LHCN-M2 (cell line): ENCODE results near the gene FBXO47. TPM values are rescaled to one million over a fixed set of nuclear protein-coding genes. Genes with fewer than 3 reads are reported as not detected.

ENCODE experiments used
- DNase-seq: peaks from one replicate; pipeline ENCODE4 v3.0.0-alpha.2; 2012; ENCODE audit warnings: low read depth
- polyA plus RNA-seq: library from polyadenylated mRNA; unstranded; fragments of >200 nt; gene quantifications from one replicate; pipeline ENCODE4 v1.2.1, GENCODE V29; 2012; ENCODE audit warnings: missing spikeins
- total RNA-seq: library from RNA; depleted of rRNA; stranded (reverse); fragments of >200 nt; gene quantifications from 2 replicates; pipeline ENCODE4 v1.2.3, GENCODE V29; 2014; rRNA removed

FBXO47 gene, protein sequence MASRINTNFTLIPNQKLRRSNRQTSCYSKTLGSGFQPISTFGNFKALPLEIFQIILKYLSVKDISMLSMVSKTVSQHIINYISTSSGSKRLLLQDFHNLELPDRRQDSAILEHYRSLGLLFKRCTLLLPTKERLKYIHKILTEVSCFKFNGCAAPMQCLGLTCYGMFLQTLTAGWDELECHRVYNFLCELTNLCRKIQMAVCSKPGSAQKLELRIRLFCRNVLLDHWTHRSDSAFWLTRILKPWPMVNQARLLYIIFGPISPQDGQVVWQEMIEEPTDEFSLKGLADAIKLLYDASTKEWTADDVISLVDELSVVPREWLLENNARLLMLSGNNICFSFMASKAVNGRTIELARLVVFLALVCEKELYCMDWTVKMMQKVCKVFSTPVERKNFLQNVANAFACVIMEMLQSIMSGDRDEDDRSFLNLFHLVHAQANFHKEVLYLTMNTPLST
- total RNA-seq: not detected in 2 replicates
- not detected for polyA plus RNA-seq

DNA sequence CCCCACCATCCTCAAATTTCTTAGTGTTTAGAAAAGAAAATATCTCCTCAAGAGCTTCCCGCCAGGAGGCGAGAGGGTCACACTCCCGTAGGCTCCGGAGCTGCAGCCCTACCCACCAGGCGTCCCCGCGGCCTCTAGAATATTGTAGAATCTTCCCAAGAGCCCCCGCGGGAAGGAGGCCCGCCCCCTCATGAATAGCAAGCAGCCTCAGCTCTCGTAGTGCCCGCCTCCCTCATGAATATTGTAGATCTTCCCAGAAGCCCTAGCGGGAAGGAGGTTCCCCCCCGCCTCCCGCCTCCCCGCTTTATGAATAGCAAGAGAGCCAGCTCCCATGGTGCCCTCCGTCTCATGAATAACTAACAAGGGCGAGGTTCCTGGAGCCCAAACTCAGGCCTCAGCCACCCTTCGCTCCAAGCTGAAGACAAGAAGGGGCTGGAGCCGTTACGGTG, at the start of gene FBXO47:
Gene FBXO47, minus strand, starts transcription at position 114 of the 449 bp plus-strand sequence. CDS start 4,378 bp downstream, outside the sequence.
- no peak for DNase-seq

DNA sequence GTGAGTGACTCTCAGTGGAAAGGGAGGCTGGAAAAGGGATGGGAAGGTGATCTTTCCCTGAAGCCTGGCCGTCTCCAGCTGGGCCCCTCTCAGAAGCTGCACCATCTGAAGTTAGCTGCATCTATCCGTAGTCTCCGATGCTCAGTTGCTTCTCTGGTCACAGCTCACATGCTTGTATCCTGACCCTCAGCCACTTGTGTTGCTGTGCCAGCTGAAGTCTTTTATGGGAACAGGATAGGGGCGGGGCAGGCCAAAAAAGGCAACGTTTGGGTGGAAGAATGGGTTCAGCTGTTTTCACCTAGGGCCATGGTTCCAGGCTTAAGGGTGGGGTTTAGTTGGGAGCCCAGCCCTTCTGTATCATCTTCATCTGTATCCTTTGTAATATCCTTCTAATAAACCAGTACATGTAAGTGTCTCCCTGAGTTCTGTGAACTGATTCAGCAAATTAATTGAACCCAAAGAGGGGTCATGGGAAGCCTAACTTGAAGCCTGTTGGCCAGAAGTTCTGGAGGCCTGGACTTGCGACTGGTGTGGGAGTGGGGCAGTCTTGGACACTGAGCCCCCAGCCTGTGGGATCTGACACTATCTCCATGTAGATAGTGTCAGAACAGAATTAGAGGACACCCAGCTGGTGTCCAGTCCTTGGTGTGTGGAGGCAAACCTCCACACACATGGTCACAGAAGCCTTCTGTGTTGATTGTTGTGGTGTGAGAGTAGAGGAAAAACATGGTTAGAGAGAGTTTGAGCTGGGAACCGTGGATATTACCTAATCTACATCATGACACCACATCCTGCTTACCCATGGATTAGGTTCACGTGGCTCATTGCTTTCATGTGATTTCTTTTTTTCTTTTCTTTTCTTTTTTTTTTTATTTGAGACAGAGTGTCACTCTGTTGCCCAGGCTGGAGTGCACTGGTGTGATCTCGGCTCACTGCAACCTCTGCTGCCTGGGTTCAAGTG, 49.3 kb upstream of the FBXO47 start:
- DNase-seq: peak; percentile 19

DNA sequence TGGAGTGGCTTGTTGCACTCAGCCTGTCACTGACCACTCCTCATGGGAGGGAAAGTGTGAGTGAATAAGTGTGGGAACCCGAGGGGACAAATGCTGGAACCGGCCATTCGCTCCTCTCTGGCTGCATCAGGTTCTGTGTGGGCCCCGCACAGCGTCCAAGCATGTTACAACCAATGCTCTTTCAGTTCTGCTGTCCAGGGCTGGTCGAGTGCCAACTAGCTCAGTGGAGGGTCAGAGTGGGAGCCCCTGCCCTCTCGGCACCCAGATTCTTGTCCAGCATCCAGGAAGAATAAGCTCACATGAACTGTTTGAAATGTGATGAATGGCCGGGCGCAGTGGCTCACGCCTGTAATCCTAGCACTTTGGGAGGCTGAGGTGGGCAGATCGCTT, 48.3 kb upstream of the FBXO47 start:
- DNase-seq: no peak

DNA sequence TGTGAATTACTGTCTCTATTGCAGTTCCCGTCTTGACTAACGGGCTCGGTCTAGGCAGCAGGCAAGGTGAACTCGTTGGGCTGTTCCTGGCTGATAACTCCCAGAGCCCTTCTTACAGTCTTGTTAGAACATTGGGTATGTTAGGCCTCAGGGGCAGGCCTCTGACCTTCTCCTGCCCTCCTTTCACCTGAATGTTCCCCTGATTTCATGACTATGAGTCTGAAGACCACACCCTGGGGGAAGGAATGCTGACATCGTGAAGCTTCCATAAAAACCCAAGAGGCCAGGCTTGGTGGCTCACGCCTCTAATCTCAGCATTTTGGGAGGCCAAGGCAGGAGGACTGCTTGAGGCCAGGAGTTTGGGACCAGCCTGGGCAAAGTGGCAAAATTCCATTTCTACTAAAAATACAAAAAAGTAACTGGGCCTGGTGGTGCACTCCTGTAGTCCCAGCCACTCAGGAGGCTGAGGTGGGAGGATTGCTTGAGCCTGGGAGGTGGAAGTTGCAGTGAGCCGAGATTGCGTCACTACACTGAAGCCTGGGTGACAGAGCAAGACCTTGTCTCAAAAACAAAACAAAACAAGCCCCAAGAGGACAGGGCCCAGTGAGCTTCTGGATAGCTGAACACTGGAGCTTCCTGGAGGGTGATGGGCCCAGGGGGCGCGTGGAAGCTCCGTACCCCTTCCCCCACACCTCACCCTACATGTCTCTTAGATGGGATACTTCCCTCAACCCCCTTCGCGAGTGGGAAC, 47.8 kb upstream of the FBXO47 start:
- no peak for DNase-seq

DNA sequence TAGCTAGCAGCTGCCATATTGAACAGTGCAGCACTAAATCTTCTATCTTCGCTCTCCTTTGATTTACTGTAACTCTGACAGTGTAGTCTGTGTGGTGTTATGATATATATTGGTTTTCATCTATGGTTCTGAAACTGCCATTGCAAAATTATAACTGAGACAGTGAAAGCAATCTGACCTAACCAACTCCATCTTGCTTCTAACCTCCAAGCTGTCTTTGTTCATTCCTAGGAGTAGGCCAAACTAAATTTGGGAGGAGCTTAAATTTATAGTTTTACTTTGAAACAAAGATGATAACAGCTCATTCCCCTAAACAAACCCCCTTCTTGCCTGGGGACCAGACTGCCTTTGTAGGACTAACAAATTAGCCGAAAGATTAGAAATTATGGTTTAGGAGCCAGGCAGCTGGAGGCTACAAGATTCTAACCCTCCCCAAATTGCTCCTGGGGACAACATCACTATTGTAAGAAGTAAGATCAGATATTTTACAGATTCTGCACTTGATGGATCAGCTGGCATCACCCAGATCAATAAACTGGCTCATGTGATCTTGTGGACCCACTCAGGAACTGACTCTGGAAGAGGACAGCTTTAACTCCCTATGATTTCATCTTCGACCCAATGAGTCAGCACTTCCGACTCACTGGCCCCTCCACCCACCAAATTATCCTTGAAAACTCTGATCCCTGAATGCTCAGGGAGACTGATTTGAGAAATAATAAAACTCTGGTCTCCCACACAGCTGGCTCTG, 47.0 kb upstream of the FBXO47 start:
- peak; percentile 33 for DNase-seq

DNA sequence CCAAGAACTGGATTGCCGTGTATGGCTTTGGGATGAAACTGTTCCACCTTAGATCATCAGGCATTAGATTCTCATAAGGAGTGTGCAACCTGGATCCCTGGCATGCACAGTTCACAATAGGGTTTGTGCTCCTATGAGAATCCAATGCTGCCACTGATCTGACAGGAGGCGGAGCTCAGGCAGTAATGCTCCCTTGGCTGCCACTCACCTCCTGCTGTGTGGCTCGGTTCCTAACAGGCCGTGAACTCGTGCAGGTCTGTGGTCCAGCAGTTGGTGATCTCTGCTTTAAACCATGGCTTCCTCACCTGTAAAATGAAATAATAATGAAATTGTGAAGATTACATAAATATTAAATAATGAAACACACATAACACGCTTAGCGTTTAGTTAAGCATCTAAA, 45.5 kb upstream of the FBXO47 start:
- no peak for DNase-seq

DNA sequence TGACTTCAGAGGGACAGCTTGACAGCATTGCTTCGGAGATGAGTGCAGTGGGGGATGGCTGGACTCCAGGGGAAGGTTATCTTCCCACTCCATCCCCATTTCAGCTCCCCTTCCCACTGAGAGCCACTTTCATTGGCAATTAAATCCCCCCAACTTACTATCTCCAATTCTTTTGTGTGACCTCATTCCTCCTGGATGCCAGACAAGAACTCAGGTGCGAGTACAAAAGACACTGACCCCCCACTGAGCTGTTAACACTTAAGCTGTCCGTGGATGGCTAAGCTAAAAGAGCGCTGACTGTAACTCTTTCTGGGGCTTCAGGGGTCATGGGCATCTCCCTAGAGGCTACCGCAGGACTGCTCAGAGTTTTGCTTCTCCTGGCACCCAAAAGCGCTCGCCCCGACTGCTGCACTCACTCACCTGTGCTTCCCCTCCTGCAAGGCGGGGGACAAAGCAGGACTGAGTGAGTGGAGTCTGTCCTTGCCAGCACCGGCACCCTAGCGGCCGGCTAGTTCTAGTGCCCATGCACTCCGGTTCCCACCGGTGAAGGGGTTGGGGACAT, 44.8 kb upstream of the FBXO47 start:
- no peak for DNase-seq

DNA sequence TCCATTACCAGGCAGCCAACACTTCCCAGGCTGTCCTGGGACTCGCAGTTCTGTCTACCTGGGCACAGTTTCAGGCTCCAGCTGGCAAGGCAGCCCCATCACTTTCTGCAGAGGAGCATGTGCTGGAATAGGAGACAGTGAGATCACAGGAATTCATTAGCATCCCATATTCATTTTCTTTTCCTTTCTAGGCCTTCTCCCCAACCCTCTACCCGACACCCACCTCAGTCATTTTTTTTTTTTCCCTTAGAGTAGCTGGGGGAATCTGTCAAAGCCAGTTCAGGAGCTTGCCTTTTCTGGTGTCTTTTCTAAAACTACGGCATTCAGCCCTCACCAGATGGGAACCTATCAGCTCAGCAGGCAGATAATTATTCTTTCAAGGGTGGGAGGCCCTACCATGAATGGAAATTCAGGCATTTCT, 42.4 kb upstream of the FBXO47 start:
- DNase-seq: no peak

DNA sequence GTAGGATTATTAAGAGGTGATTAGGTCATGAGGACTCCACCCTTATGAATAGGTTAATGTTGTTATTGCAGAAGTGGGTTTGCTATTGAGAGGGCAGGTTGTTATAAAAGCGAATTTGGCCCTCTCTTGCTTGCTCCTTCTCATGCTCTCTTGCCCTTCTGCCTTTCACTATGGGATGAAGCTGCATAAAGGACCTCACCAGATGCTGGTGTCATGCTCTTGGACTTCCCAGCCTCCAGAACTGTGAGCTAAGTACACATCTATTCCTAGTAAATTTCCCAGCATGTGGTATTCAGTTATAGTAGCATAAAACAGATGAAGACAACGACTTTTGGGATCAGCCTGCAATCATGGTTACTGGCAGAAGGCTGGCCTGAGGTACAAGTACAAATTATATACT, 41.4 kb upstream of the FBXO47 start:
- no peak for DNase-seq

DNA sequence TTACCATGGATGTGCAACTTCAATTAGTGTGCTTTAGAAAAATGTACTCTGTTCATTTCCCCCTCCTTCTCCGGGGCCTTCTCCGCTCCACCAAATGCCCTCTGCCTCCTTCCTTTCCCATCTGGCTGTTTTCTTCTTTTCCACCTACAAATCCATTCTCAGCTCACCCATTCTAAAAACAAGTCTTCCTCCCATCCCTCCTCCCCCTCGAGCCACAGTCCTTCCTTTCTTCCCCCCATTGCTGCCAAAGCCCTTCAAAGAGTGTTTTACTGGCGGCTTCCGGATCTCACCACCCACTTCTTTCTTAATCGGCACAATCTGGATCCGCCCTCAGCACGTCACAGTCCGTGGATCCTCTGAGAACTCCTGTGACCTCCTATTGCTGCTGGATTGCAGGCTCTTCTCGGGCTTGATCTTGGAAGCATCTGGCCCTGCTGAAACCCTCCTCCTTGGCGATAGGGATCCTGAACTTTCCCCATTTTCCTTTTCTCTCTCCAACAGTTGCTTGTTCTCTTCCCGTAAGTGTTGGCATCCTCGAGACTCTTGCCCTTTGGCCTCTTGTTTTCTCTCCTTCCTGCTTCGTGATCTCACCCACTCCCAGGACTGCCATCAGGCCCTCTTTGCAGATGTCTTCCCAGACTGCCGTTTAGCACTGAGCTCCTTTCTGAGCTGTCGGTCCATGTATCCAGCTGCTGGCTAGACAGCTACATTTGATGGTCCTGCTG, 36.0 kb upstream of the FBXO47 start:
- no peak for DNase-seq

DNA sequence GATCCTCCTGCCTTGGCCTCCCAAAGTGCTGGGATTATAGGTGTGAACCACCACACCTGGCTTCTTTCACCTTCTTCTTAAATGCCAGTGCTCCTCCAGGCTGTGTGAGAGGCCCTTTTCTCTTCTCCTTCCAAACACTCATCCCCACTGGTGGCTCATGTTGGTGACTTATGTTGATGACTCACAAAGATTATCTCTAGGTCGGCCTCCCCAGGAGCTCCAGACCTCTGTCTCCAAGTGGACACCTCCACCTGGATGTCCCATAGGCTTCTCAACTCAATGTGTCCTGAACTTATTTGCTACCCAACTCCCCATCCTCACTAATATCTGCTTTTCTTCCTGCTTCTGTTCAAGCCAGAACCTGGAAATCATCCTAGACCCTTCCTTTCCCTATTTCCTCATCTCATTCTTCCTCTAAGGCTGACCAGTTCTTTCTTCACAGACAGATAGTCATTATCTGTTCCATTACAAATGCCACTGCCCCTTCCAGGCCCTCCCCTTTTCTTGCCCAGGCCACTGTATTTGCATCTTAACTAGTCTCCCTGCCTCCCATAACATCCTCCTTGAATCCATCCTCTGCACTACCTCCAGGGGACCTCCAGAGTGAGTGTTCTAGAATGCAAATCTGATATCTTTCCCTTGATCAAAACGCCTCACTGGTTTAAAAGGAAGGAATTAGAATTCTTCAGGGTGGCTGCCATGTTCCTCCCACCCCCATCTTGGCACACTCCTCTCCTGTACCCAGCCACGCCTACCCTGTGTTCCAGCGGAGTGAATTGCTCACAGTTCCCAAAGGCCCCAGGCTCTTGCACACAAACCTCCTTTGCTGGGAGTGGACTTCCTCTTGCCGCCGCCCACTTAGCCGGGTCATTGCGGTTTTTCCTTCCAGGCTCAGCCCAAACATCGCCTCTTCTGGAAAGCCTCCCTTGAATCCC, 34.8 kb upstream of the FBXO47 start:
- peak; percentile 74 for DNase-seq

DNA sequence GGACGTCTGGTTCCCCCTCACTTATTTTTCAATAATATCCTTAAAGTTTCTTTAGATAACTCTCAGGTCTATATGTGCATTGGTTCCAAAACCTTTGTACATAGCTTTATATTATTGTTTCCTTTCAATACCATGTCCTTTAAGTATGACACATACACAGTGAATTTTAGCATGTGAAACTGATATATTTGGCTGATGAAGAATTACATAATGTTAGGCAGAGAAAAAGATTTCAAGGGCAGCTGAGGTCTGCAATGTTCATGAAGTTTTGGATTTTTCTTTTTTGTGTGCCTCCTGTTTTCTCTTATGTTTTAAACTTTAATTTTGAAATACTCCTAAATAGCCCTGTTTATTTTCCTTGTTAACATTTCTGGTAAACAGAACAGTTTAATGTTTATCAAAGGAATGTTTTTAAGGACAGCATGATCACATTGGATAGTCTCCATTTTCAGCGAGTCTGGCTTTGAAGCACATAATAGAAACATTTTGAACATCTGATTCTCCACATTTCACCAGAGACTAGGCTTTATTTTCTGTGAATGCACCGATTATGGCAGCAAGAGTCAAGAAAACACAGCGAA, 32.9 kb upstream of the FBXO47 start:
- DNase-seq: no peak

DNA sequence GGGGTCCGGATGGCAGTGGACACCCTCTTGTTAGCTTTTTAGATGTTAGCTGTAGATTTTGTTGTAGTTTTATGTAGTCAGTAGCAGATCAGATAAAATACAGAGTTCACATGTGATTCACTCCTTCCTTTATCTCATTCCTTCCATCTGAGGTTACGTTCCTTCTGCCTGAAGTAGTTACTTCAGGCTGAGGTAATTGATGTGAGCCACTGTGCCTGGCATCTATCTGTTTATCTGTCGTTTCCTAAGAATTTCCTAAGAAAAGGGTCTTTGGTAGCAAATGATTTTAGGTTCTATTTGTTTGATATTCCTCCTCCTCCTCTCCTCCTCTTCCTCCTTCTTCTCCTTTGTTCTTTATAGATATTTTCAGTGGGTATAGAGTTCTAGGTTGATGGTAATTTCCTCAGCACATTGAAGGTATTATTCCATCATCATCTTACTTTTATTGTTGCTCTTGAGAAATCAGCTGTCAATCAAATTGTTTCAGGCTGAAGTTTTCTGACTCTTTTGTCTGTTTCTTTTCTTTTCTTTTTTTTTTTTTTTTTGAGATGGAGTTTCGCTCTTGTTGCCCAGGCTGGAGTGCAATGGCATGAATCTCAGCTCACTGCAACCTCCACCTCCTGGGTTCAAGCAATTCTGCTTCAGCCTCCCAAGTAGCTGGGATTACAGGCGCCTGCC, 29.6 kb upstream of the FBXO47 start:
- no peak for DNase-seq

DNA sequence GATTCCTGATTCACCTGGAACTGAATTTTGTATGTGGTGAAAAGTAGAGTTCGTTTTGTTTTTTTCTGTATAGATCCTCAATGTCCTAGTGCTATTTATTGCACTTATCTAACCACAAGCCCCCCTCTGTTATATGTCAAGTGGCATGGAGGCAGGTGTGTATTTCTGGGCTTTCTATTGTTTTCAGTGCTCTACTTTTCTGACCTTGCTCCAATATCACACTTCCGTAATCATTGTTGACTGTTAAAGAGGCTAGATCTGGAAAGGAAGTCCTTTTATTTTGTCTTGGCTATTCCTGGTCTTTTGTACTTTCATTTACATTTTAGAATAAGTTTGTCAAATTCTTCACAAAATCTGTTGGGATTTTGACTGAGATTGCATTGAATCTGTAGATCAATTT, 26.8 kb upstream of the FBXO47 start:
- no peak for DNase-seq

DNA sequence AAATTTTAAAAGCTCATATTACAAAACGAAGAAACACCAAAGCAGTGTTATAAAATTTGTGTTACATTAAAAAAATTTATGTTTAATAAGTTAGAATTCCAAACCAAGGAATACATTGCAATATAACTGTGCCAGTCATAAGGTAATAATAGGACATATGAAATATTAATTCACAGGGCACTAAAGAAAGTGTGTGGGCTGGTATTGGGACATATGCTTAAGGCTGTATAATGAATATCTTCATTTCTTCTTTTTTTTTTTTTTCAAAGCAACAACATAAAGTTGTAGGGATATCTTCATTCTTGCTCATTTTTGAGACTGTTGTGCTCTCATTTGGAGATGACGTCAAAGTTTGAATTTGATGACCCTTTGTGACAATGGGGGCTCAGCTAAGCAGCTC, 17.5 kb upstream of the FBXO47 start:
- DNase-seq: no peak

DNA sequence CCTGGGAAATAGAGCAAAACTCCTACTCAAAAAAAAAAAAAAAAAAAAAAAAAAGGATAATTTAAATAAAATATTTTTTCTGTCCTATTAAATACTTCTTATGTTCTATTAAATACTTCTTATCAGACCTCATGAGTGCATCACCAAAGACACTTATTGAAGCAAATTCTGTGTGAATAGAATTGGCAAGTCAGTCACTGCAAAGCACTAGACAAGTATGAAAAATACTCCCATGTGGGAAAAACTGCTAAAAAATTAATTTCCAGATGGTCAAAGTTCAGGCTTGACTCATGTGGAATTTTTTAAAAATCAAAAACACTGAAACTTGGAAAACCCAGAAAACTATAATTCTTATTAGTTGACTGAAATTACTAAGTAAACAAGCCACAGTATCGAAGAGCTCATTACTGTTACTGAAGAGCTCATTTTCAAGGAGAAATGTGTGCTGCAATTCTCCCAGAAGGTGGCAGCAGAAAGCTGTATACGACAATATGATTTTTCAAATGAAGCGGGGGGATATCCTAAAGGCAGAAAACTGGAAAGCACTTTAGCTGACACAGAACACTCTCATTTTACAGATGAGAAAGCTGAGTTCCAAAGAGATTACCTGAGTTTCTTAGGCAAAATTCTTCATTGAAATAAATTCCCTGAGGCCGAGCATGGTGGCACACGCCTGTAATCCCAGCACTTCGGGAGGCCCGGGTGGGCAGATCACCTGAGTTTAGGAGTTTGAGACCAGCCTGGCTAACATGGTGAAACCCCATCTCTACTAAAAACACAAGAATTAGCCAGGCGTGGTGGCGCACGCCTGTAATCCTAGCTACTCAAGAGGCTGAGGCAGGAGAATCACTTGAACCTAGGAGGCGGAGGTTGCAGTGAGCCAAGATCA, 15.9 kb upstream of the FBXO47 start:
- peak; percentile 65 for DNase-seq

DNA sequence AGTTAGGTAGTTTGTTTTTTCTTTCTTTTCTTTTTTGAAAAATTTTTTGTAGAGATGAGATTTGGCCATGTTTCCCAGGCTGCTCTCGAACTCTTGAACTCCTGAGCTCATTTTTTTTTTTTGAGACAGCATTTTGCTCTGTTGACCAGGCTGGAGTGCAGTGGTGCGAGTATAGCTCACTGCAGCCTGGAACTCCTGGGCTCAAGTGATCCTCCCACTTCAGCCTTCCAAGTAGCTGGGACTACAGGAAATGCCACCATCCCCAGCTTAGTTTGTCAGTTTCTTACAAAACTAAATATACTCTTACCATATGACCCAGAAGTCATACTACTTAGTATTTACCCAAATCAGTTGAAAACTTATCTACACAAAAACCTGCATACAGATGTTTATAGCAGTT, 14.4 kb upstream of the FBXO47 start:
- DNase-seq: no peak
